Hepatocyte (in vitro differentiated cells): ENCODE data around the gene AP2A2. TPM values are rescaled to one million over a fixed set of nuclear protein-coding genes. Genes with fewer than 3 reads are reported as not detected.

Experiments used
- DNase-seq: peaks from one replicate; pipeline ENCODE4 v3.0.0-alpha.2; 2016; ENCODE audit warnings: low spot score
- H2AFZ ChIP-seq: fragments of 200-600 bp; sonication (generic); 2 replicates; pipeline ENCODE4 v1.6.0; 2016; ENCODE audit warnings: antibody characterized with exemption, mild to moderate bottlenecking
- H3K27ac ChIP-seq: fragments of 200-600 bp; sonication (generic); 2 replicates; pipeline ENCODE4 v1.5.1; 2016; ENCODE audit warnings: mild to moderate bottlenecking
- H3K27me3 ChIP-seq: fragments of 200-600 bp; sonication (generic); 2 replicates; pipeline ENCODE4 v1.6.1; 2016
- H3K36me3 ChIP-seq: fragments of 200-600 bp; sonication (generic); replicated peaks from 2 replicates; pipeline ENCODE4 v1.5.1; 2016; ENCODE audit warnings: low read depth; ENCODE audit not compliant: insufficient read depth
- H3K4me1 ChIP-seq: fragments of 200-600 bp; sonication (generic); 2 replicates; pipeline ENCODE4 v1.5.1; 2016; ENCODE audit warnings: mild to moderate bottlenecking, moderate library complexity; ENCODE audit not compliant: insufficient read depth
- H3K4me2 ChIP-seq: fragments of 200-600 bp; sonication (generic); 2 replicates; pipeline ENCODE4 v1.6.0; 2016
- H3K4me3 ChIP-seq: fragments of 200-600 bp; sonication (generic); 2 replicates; pipeline ENCODE4 v1.5.1; 2016; ENCODE audit warnings: mild to moderate bottlenecking
- H3K79me2 ChIP-seq: fragments of 200-600 bp; sonication (generic); 2 replicates; pipeline ENCODE4 v1.6.0; 2017; ENCODE audit warnings: mild to moderate bottlenecking
- H3K9me2 ChIP-seq: fragments of 200-600 bp; sonication (generic); replicated peaks from 2 replicates; pipeline ENCODE4 v1.6.0; 2017; ENCODE audit warnings: mild to moderate bottlenecking; ENCODE audit not compliant: insufficient read depth
- H3K9me3 ChIP-seq: fragments of 200-600 bp; sonication (generic); 2 replicates; pipeline ENCODE4 v1.5.1; 2016; ENCODE audit warnings: low read depth, mild to moderate bottlenecking
- H4K20me1 ChIP-seq: fragments of 200-600 bp; sonication (generic); 2 replicates; pipeline ENCODE4 v1.6.0; 2016; ENCODE audit warnings: mild to moderate bottlenecking; ENCODE audit not compliant: insufficient read depth, poor library complexity, severe bottlenecking
- EZH2 ChIP-seq: fragments of 200-600 bp; sonication (generic); IDR thresholded peaks from 2 replicates; pipeline ENCODE4 v1.6.1; 2016; ENCODE audit warnings: antibody characterized with exemption, mild to moderate bottlenecking, borderline replicate concordance
- EZH2phosphoT487 ChIP-seq: fragments of 200-600 bp; sonication (generic); IDR thresholded peaks from one replicate; pipeline ENCODE4 v1.6.1; 2018; ENCODE audit warnings: antibody characterized with exemption, mild to moderate bottlenecking, low read depth, moderate library complexity; ENCODE audit not compliant: unreplicated experiment, severe bottlenecking
- whole genome bisulfite sequencing: methylation state at CpG from one replicate; pipeline ENCODE4 v1.1.6; 2016; ENCODE audit warnings: low lambda C conversion rate; ENCODE audit errors: missing lambda C conversion rate; 5-methylcytosine and 5-hydroxymethylcytosine counted together
- polyA plus RNA-seq: library from polyadenylated mRNA; unstranded; fragments of >200 nt; fragmentation: Nextera tagmentation; extraction: Ambion mirVana; gene quantifications from 2 replicates; pipeline ENCODE4 v1.2.1, GENCODE V29; 2016
- total RNA-seq: library from RNA; depleted of rRNA; stranded (reverse); fragments of >200 nt; gene quantifications from 2 replicates; pipeline ENCODE4 v1.2.3, GENCODE V29; 2014
- TF ChIP-seq, protein P1 (sequence below): fragments of 200-600 bp; sonication (generic); IDR thresholded peaks from 2 replicates; pipeline ENCODE4 v1.5.1; 2016; ENCODE audit warnings: antibody characterized with exemption, mild to moderate bottlenecking; ENCODE audit not compliant: poor library complexity

AP2A2 gene
- total and polyA plus RNA-seq, 2 experiments from 2014 or later = 49.7 to 68.0 TPM

DNA sequence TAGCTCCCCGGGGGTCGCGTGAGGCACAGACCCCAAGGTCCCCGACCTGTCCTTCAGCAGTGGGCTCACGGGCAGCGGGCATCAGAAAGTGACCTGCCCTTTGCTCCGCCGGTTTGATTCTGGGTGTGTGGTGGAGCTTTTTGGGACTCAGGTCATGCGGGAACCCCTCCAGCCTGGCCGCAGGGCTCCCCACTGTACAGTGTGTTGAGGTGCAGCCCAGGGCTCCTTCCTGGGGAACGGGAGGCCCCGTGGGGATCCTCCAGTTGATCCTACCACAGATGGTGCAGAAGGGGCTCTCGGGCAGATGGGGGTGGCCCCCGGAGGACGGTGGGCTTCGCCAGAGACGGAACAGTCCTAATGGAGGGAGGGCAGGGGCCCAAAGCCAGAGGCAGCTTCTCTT is 86.6 kb downstream of the AP2A2 start:
- no peak overlapping the region for H3K4me3 ChIP-seq
- no peaks in the 10 kb centered on the region for H3K27me3 ChIP-seq
- no peaks in the 10 kb centered on the region for H3K36me3 ChIP-seq
- no peaks in the 10 kb centered on the region for H3K9me2 ChIP-seq
- 97% methylated on average over 17 of the region's 17 CpGs for WGBS
- H3K79me2 ChIP-seq = peaks cover 5% of the 10 kb centered on the region
- TF ChIP-seq, protein P1, sequence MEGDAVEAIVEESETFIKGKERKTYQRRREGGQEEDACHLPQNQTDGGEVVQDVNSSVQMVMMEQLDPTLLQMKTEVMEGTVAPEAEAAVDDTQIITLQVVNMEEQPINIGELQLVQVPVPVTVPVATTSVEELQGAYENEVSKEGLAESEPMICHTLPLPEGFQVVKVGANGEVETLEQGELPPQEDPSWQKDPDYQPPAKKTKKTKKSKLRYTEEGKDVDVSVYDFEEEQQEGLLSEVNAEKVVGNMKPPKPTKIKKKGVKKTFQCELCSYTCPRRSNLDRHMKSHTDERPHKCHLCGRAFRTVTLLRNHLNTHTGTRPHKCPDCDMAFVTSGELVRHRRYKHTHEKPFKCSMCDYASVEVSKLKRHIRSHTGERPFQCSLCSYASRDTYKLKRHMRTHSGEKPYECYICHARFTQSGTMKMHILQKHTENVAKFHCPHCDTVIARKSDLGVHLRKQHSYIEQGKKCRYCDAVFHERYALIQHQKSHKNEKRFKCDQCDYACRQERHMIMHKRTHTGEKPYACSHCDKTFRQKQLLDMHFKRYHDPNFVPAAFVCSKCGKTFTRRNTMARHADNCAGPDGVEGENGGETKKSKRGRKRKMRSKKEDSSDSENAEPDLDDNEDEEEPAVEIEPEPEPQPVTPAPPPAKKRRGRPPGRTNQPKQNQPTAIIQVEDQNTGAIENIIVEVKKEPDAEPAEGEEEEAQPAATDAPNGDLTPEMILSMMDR = no peak
- TF ChIP-seq EZH2 (no peak), EZH2phosphoT487 (no peak)
- no peak overlapping the region for H3K4me2 ChIP-seq
- H3K9me3 ChIP-seq = no peaks in the 10 kb centered on the region
- no peaks in the 10 kb centered on the region for H3K4me1 ChIP-seq
- H3K27ac ChIP-seq = no peak overlapping the region
- H2AFZ ChIP-seq = no peak overlapping the region
- DNase-seq = no peak
- peaks cover 1% of the 10 kb centered on the region for H4K20me1 ChIP-seq

DNA sequence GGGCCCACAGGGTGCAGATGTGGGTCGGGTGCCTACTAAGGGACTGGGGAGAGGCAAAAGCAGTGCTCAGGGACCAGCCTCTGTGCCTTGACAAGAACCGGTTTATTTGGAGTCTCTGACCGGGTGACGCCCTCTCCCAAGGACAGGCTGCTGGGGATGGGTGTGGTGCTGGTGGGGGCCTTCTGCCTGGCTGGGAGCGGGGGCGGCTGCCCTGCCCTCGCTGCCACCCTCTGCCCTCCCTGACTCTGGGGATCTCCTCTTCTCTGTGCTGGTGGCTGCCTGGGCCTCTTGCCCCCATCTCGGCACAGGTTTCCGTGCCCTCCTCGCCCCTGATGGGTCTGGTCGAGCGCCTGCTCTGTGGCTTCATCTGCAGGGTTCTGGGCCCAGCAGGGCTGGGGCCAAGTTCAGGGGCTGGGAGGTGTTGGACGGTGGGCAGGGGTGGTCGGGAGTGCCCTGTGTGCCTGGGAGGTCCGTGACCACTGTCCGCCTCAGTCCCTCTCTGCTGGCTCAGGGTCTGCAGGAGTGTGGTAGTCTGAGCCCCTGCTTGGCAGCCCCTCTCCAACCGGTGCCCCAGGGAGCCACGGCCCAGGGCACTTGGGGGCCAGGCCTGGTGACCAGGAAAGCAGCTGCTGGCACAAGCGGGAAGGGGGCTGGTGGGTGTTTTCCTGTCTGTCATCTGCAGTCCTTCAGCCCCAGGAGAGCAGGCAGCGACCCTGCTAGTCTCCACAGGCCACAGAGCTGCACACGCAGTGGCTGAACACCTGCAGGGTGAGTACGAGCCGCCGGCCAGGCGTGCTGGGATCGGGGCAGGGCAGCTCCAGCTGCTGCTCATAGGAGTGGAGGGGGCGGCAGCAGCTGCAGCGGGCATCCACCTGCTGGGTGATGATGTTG is 87.3 kb downstream of the AP2A2 start:
- Histone ChIP-seq H3K4me2 (no peak overlapping the region), H4K20me1 (peaks cover 3% of the 10 kb centered on the region), H3K9me3 (no peaks in the 10 kb centered on the region), H3K36me3 (no peaks in the 10 kb centered on the region), H3K4me1 (no peaks in the 10 kb centered on the region), H3K27me3 (no peaks in the 10 kb centered on the region), H3K27ac (no peak overlapping the region), H3K79me2 (peaks cover 10% of the 10 kb centered on the region), H2AFZ (no peak overlapping the region), H3K9me2 (no peaks in the 10 kb centered on the region), H3K4me3 (no peak overlapping the region)
- TF ChIP-seq EZH2 (no peak), EZH2phosphoT487 (no peak)
- TF ChIP-seq, protein P1 = no peak
- WGBS = 95% methylated on average over 27 of the region's 28 CpGs
- no peak for DNase-seq

DNA sequence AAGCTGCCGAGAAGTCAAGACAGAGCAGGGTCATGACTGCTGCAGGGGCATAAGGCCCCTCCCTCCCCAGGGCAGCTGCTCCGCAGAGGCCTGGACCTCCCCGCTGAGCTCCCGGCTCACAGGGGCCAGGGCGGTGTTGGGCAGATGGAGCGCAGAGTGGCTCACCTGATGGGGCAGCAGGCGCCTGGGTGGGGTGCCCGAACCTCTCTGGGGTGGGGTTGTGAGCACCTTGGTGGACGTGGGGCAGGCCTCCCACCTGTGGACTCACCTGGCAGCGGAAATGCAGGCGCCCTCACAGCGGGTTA is 87.9 kb downstream of the AP2A2 start:
- Histone ChIP-seq H3K36me3 (no peaks in the 10 kb centered on the region), H3K4me3 (no peak overlapping the region), H3K4me1 (no peaks in the 10 kb centered on the region), H3K9me3 (no peaks in the 10 kb centered on the region), H3K27me3 (no peaks in the 10 kb centered on the region), H3K9me2 (no peaks in the 10 kb centered on the region), H3K4me2 (no peak overlapping the region), H3K79me2 (peaks cover 10% of the 10 kb centered on the region), H4K20me1 (peaks cover 3% of the 10 kb centered on the region), H2AFZ (no peak overlapping the region), H3K27ac (no peak overlapping the region)
- DNase-seq = no peak
- TF ChIP-seq EZH2phosphoT487 = no peak
- TF ChIP-seq, protein P1 = no peak
- TF ChIP-seq EZH2 = no peak
- WGBS = 99% methylated on average over 12 of the region's 12 CpGs
